ENCODE data around the gene ANXA11.
A peak's percentile ranks its signal among the peaks of the same experiment; 100 is the strongest.

- TF ChIP-seq CTCF (IDR thresholded peaks at IDR 0.05) (no peak), POLR2AphosphoS5 (IDR thresholded peaks at IDR 0.05) (peak; percentile 58 to 82), POLR2A (IDR thresholded peaks at IDR 0.05) (peak in 3 of 4 donors; percentile 34 to 86 (median 82)), EP300 (IDR thresholded peaks at IDR 0.05) (peak in 2 of 4 donors; percentile 51 to 71)
Observed at GRCh38 chr10:80203835-80204676, 1.3 kb downstream of the ANXA11 start.

Measured in upper lobe of left lung (tissue), 4 donors.